Stimulated activated CD4-positive, alpha-beta T cell treated with anti-CD3 and anti-CD28 coated beads, Interleukin-4, amount 100 ng/mL, for 1 hour (primary cell): ENCODE results near the gene GPR4.
A peak's percentile ranks its signal among the peaks of the same experiment; 100 is the strongest.
"Not testable (repeated sequence)": the region's sequence is repeated elsewhere in the genome, so short reads cannot be mapped to it uniquely, and the experiment has no call there.

Source experiments
- DNase-seq: peaks from one replicate; pipeline ENCODE4 v3.0.0-alpha.2; 2020

Gene GPR4

DNA sequence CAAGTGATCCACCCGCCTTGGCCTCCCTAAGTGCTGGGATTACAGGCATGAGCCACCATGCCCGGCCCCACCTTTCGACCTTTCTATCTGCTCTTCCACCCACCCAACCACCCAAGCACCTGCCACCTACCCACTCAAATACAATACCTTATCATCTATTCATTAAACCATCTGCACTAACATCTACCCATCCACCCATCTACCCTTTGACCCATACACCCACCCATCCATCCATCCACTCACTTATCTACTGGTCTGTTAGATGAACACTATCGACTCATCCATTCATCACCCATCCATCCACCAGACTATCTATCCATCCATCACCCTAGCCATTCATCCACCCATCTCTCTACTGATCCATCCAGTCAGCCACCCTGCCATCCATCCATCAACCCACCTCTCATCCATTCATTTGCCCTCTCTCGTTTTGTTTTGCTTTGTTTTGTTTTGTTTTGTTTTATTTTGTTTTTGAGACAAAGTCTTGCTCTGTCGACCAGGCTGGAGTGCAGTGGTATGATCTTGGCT, 20.0 kb upstream of the GPR4 start:
- DNase-seq: no peak

DNA sequence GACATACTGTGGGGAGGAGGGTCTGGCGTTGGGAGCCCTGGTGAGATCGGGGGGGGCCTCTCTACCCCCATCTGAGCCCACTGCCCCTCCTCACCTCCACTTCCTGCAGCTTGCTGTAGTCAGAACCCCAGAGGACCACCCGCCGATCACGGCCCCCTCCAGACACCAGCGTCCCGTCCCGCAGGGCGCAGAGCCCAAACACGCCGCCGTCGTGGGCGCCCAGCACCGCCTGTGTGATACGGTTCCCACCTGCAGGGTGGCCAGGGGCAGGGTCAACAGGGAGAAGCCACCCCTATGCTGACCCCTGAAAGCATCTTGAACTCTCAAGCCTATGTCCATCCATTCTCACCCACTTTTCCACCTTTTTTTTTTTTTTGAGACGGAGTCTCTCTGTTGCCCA, 19.4 kb upstream of the GPR4 start:
- no peak for DNase-seq

DNA sequence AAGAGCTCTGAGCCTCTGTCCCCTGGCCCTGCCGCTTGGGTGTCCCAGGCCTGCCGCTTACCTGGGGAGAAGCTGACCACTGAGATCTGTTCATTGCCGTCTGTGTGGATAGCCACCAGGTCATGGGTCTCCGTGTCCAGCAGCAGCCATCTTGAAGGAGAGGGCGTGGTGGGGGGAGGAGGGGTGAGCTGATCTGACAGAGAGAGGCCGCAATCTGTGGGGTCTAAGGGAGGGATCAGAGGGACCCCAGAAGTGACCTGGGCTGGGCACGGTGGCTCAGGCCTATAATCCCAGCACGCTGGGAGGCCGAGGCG, 14.6 kb upstream of the GPR4 start:
- DNase-seq: no peak

DNA sequence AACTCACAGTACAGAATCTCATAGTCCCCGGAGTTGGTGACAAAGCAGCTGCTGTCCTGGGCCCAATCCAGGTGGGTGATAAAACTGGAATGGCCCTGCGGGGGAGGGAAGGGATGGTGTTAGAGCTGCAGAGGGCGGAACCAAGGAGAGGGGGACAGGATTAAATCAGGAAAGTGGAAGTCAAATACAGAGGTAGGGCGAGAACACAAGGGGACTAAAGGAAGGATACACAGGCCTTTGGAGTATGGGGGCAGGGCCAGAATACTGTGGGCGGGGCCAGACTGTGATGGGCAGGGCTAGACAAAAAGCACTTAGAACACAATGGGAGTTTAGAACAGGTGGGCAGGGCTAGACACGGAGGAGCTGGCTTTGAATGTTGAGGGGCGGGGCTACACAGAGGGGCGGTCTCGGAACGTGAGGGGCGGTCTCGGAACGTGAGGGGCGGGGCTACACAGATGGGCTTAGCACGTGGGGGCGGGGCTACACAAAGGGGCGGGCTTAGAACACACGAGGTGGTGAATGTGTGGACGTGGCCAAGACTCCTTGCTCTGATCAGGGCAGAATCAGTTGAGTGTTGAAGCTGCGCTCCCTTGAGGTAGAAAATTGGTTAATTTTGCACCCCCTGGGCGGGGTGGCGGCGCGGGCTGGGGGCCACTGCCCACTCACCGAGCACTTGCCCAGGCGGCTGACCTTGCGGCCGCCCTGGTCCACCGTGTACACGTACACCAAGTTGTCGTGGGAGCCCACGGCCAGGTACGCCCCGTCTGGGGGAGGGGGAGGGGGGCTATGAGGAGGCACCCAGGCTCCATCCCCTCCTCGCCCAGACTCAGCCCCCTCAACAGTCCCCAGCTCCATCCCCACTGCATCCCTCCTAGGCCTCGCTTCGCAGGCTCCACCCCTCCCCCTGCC, 14.0 kb upstream of the GPR4 start:
- peak; percentile 80 for DNase-seq

DNA sequence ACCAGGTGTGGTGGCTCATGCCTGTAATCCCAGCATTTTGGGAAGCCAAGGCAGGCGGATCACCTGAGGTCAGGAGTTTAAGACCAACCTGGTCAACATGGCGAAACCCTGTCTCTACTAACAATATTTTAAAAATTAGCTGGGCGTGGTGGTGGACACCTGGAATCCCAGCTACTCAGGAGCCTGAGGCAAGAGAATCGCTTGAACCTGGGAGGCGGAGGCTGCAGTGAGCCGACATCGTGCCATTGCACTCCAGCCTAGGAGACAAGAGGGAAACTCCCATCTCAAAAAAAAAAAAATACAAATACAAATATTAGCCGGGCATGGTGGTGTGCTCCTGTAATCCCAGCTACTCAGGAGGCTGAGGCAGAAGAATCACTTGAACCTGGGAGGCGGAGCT, 13.0 kb upstream of the GPR4 start:
- not testable (repeated sequence) for DNase-seq

DNA sequence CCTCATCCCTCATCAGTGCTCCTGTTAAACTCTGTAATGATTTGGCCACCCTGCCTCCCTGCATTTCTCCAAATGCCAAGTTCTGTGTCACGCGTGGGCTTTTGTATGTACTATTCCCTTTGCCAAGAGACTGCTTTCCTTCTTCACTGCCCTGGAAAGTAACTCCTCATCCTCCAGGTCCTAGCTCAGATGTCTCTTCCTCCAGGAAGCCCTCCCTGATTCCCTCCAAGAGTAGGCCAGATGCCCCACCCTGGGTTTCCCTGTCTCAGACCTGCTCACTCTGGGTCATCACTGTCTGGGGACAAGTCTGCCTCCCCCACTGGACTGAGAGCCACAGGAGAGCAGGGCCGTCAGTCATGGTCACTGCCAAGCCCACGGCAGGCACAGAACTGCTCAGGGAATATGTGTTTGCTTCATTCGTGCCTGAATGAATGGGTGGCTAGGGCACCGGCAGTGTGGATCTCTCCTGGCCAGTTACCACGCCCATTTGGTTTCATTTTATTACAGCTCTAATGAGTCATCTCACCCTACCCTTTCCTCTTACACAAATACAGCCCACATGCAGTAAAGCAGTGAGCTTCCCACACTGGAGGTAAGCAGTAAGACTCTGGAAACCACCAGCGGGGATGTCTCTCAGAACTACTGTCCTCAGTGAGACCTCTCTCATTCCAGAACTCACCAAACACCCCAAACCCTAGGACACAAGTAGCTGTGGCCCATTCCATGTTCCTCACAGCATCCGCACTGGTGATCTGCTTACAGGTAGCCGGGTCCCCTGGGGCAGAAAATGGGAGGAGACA, 12.1 kb upstream of the GPR4 start:
- DNase-seq: peak; percentile 21

DNA sequence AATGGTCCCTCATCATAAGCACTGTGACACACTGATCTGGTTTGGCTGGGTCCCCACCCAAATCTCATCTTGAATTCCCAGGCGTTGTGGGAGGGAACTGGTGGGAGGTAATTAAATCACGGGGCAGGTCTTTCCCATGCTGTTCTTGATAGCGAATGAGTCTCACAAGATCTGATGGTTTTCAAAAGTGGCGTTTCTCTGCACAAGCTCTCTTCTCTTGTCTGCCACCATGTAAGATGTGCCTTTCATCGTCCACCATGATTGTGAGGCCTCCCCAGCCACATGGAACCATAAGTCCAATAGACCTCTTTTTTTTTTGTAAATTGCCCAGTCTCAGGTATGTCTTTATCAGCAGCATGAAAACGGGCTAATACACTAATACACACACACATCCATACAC, 6.9 kb upstream of the GPR4 start:
- no peak for DNase-seq

DNA sequence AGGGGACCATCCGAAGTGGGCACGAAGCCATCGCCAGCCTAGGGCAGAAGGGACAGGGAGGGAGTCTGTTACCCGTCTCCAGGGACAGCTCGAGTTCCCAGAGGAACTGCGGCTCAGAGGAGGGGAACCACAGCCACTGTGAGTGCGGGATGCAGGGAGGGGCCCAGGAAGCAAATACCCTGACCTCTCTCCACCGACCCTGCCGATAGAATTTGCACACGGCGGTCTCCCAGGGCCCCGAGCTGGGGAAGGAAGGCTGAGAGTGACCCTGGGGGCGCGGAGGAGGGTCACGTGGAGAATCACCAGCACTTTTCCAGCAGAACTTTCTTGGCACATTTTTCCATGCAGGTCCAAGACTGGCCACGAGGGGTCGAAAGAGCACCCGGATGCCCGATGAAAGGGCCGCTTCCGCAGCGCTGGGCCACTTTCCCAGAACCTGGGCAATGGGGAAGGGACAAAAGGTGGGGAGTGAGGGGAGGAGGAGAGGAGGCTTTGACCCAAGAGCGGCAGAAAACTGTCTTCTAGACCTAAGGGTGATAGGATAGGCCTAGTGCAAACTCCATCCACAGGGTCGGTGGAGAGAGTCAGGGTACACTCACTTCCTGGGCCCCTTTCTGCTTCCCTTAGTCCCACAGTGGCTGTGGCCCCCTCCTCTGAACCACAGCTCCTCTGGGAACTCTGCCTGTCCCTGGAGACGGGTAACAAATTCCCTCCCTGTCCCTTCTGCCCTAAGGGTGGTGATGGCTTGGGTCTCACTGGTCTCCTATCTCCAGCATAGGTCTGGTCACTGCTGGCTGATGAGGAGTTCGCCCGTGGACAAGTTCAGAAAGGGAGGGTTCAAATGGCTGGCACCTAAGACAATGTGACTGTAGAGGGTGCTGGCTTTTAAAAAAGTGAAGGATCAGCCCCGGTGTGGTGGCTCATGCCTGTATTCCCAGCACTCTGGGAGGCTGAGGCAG, 5.3 kb upstream of the GPR4 start:
- peak; percentile 46 for DNase-seq

DNA sequence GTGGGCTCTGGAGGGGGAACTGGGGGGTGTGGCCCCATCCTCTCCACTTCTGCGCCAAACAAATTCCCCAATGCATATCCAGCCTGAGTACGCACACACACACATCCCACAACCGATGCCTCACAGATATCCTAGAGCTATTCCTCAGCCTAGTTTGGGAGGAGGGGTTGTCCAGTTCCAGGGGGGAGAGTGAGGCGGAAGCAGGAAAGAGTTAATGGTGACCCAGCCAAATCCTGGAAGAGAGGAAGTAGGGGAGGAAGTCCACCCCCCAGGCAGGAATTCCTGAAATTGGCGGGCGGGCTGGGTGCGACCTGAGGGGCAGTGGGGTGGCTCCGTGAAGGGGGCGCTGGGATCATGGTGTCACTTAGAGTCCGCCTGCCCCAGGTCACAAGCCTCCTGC, 897 bp downstream of the GPR4 start:
- no peak for DNase-seq

DNA sequence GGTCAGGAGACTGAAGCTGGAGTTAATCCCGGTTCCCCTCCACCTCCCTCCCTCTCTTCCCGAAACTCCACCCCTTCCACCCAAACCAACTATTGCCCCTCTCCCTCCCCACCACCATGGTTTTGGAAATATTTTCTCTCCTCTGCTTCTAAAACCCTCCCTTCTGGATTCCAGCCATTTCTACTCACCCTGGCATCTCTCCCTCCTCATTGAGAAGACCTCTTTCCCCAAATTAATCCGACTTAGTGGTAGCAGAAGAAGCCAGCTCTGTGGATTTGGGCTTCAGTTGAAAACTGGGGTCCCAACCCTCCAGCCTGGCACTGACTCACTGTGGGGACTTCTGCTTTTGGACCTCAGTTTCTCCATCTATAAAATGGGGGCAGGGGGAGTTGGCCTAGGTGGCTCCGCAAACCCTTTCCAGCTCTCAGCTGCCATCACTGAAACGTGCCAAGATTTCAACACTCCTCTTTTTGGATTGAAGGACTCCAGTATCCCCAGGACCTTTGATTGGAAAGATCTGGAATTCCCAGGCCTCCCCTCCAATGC, 1.6 kb downstream of the GPR4 start:
- DNase-seq: no peak

DNA sequence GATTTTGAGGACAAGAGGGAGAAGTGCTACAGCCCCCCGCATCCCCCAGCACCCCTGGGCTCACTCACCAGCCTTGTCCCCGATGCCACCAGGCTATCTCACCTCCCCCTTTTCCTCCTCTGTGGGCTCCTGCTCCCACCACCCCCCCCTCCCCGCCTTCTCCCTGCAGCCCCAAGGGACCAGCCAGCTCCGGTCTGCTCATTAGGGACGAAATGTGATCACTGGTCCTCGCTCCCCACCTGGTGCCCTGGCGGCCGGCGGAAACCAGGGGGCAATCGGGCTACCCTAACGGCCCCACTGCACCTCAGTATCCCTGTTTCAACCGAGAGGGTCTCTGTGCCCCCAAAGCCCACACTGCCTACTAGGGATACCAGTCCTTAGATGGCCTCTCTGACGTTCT, 2.7 kb downstream of the GPR4 start:
- no peak for DNase-seq

DNA sequence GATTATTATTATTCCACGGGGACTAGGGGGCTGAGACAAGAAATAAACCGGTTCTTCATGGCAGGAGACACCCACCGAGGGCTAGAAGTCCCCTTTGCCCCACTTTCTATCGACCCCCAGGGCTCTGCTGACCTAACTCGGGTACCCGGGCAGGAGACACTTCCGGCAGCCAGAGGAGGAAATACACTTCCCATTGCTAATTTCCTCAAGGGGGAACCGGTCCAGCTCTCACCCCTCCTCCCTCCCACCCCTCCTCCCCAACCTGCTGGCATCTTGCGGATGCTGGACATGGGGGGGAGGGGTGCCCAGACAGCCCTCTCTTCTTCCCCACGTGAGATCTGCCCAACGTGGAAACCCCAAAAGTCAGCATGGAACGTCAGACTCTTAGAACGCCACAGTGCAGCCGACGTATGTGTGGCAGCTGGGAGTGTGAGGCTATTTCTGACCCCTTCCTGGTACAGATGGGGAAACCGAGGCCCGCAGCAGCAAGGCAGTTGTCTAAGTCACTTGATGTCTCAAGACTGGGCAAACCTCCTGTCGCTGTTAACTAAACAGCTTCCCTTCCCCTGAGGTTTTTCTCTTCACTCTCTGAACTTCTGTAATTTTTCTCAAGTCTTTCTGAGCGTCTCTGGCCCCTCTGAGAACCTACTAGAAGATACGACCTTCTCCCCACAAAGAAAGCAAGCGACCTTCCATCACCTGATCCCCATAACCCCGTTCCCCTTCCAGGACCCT, 3.6 kb downstream of the GPR4 start:
- no peak for DNase-seq

DNA sequence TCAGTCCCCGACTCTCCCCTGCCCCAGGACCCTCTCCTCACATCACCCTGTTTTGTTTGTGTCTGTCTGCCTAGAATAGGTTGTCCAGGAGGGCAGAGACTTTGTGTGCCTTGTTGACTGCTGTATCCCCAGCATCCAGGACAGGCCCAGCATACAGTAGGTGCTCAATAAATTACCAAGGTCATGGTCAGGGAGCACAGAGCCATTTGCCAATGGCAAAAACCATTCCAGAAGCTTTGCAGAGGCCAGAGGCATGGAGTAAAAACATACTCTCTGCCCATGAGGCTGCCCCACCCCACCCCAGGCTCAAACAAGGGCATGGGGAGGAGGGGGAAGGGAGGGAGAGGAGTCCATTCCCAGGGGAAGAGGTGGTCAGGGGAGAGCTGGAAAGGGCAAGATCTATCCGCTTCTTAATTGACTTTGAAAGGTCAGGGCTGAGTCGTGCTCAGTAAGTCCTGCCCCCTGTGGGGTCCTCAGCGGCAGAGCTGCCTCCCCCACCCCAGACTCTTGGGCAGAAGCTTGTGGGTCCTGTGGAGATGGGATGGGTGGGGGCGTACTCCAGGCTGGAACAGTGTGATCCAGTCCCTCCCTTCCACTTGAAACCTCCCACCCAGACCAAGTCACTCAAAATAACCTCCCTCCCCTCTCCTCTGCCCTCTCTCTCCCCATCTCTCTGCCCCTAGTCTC, 4.4 kb downstream of the GPR4 start:
- DNase-seq: no peak

DNA sequence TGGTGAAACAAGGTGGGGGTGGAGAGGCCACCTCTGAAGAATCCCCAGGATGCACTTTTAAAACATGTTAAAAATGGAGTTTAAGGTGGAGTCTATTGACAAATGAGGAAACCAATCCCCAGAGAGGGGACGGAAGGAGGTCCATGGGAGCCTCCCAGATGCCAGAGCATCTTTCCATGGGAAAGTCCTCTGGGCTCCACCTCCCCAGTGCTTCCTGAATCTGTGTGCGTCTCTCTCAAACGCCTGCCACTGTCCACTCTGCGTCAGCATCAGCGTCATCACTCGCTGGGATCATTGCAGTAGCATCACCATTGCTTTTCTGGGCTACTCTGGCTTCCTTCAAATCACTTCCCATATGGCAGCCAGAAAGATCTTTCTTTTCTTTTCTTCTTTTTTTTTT, 6.2 kb downstream of the GPR4 start:
- DNase-seq: no peak

DNA sequence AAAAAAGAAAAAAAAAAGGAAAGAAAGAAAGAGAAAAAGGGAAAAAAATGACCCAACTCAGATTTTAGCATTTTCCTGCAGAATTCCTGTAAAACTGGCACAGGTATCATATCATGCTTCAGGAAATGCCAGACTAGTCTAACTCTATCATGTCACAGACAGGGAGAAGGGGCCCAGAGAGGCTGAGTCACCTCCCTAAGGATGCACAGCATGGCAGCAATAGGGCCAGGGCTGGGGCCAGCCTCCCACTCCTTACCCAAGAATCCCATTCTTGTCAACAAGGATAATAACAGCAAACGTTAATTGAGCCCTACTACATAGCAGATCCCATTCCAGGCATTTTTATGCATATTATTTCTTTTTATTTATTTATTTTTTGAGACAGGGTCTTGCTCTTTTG, 8.5 kb downstream of the GPR4 start:
- no peak for DNase-seq

DNA sequence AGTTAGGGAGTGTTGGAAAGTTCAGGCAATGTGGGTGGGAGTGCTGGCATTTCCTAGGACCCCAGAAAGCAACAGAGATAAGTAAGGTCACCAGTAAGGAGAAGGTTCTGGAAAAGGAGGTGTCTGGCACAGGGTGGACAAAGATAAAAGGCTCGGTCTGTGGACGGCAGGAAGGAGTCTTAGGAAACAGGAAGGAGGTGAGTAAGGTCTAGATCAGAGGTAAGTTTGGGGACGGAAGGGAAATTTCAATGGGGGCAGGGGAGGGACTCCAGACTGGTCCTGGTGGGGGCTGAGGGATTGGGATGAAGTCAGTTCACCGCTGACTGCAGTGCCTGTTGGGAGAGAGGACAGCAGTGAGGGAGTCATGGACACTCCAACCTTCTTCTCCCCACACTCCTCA, 9.6 kb downstream of the GPR4 start:
- DNase-seq: no peak

DNA sequence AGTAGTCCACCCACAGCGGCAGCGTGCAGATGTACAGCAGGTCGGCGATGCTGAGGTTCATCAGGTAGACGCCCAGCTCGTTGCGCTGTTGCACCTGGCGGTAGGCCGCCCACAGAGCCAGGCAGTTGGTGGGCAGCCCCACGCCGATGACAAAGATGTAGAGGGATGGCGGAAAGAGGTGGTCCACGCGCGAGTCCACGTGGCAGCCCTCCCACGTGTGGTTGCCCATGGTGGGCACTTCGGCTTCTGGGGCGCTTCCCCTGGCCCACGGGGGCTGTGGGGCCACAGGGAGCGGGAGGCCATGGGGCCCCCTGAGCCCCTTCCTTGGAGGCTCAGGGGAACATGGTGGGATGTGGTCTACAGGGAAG, 10.4 kb downstream of the GPR4 start:
- no peak for DNase-seq

DNA sequence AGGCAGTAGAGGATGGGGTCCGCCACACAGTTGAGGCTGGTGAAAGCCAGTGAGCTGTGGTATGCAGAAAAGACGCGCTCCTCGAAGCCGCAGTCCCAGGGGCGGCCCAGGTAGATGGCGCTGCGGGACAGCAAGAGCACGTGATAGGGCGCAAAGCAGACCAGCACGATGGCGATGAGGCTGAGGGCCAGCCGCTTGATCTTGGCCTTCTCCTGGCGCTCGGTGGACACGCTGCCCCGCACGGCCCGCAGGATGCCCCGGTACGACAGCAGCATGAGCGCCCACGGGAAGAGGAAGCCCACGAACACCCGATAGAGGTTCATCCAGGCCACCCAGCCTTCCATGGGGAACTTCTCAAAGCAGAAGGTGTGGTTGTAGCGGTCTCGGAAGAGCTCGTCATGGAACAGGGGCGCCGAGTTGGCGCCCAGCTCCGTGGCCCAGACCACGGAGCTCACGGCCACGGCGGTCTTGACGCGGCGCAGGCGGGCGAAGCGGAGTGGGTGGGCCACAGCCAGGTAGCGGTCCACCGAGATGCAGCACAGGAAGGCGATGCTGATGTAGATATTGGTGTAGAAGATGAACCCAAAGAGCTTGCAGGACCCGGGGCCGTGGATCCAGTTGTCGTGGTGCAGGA, 10.9 kb downstream of the GPR4 start:
- peak; percentile 57 for DNase-seq

DNA sequence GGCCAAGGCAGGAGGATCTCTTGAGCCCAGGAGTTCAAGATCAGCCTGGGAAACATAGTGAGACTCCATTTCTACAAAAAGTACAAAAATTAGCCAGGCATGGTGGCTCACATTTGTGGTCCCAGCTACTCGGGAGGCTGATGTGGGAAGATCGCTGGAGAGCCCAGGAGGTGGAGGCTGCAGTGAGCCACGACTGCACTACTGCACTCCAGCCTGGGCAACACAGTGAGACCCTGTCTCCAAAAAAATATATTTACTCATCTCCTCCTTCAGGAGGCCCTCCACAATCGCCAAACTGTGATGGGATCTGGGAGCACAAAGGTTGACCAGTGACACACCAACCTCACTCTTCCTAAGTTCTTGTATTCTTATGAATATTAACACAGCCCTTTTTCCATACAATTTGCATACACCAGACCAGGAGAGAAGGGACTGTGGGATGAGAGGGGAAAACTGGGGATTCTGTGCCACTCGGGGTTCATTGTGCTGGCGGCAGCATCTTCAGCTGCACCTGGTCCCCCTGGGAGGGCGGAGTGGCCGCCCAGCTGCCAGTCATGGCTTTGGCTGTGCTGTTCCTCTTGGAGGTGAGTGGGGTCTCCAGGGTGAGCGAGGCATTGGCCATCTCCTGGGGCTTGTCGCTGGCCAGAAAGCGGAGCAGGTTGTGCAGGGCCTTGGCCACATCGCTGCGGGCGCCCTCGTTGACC, 11.6 kb downstream of the GPR4 start:
- no peak for DNase-seq

DNA sequence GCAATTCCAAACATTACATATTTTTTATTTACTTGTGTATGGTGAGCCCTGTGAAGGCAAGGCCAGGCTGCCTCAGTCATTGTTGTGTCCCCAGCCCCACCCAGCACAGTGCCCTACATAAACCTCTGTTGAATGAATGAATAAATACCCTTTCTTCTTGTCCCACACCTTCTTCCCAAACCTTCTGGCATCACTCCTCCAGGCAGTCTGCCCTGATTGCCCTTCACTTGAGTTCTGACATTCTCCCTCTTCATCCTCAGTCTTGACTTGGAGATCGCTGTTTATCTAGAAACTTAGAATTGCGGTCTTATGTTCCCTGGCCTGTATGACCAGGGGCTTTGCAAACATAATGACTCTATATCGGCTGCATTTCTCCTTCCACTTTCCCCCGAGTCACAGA, 12.2 kb downstream of the GPR4 start:
- no peak for DNase-seq
